ENCODE results near the gene ADAM23.
A peak's percentile ranks its signal among the peaks of the same experiment; 100 is the strongest.
"Not testable (repeated sequence)": the region's sequence is repeated elsewhere in the genome, so short reads cannot be mapped to it uniquely, and the experiment has no call there.

The ADAM23 gene

GRCh38 chr2:206442833-206443734 is at the start of gene ADAM23:
ADAM23 (plus strand) TSS chr2:206443532; CDS start chr2:206443867, 335 bp downstream.
- peak; percentile 28 to 95 (median 78) for DNase-seq

- DNase-seq: no peak
Measured at GRCh38 chr2:206396211-206396610, 47.1 kb upstream of the ADAM23 start.

GRCh38 chr2:206402956-206403569 is 40.3 kb upstream of the ADAM23 start:
- DNase-seq: not testable (repeated sequence)

- DNase-seq: no peak
Measured at GRCh38 chr2:206408323-206409320, 34.7 kb upstream of the ADAM23 start.

GRCh38 chr2:206410714-206411113 is 32.6 kb upstream of the ADAM23 start:
- DNase-seq: no peak

GRCh38 chr2:206415618-206416243 is 27.6 kb upstream of the ADAM23 start:
- DNase-seq: no peak

GRCh38 chr2:206418968-206419367 is 24.4 kb upstream of the ADAM23 start:
- no peak for DNase-seq

GRCh38 chr2:206420721-206421120 is 22.6 kb upstream of the ADAM23 start:
- DNase-seq: no peak

- DNase-seq: no peak
Measured at GRCh38 chr2:206422493-206422892, 20.8 kb upstream of the ADAM23 start.

GRCh38 chr2:206423147-206423546 is 20.2 kb upstream of the ADAM23 start:
- no peak for DNase-seq

GRCh38 chr2:206424134-206424533 is 19.2 kb upstream of the ADAM23 start:
- no peak for DNase-seq

- DNase-seq: no peak
Measured at GRCh38 chr2:206428783-206429182, 14.5 kb upstream of the ADAM23 start.

- DNase-seq: no peak
Measured at GRCh38 chr2:206430452-206430851, 12.9 kb upstream of the ADAM23 start.

- DNase-seq: no peak
Measured at GRCh38 chr2:206431439-206431838, 11.9 kb upstream of the ADAM23 start.

GRCh38 chr2:206432193-206433082 is 10.9 kb upstream of the ADAM23 start:
- DNase-seq: no peak

GRCh38 chr2:206433190-206433589 is 10.1 kb upstream of the ADAM23 start:
- DNase-seq: no peak

GRCh38 chr2:206433686-206434085 is 9.6 kb upstream of the ADAM23 start:
- no peak for DNase-seq

GRCh38 chr2:206435742-206436141 is 7.6 kb upstream of the ADAM23 start:
- no peak for DNase-seq

GRCh38 chr2:206438196-206438724 is 5.1 kb upstream of the ADAM23 start:
- DNase-seq: no peak

- no peak for DNase-seq
Measured at GRCh38 chr2:206442474-206442832, 879 bp upstream of the ADAM23 start.
